HepG2 (cell line): ENCODE results near the gene SDC1. TPM values are rescaled to one million over a fixed set of nuclear protein-coding genes. Genes with fewer than 3 reads are reported as not detected.

Experiments used
- AKAP8 ChIP-seq: sonication (generic); formaldehyde crosslinking; IDR thresholded peaks from 2 replicates; pipeline ENCODE4 v1.5.1; 2020; ENCODE audit warnings: mild to moderate bottlenecking, missing genetic modification reagents
- BRD4 ChIP-seq: sonication (generic); formaldehyde crosslinking; IDR thresholded peaks from 2 replicates; pipeline ENCODE4 v1.4.0; 2020; ENCODE audit warnings: missing genetic modification reagents
- ESRRA ChIP-seq: sonication (generic); formaldehyde crosslinking; IDR thresholded peaks from 2 replicates; pipeline ENCODE4 v1.5.1; 2020; ENCODE audit warnings: mild to moderate bottlenecking, low read depth, missing genetic modification reagents
- ETV5 ChIP-seq: IDR thresholded peaks from 2 replicates; pipeline ENCODE4 v1.6.1; 2018; ENCODE audit warnings: missing biosample characterization, missing genetic modification reagents, inconsistent platforms, borderline replicate concordance
- HNF4A ChIP-seq: sonication (generic); formaldehyde crosslinking; IDR thresholded peaks from 2 replicates; pipeline ENCODE4 v1.4.0; 2020; ENCODE audit warnings: missing genetic modification reagents
- MAFG ChIP-seq: sonication (generic); formaldehyde crosslinking; IDR thresholded peaks from 2 replicates; pipeline ENCODE4 v1.5.1; 2020; ENCODE audit warnings: mild to moderate bottlenecking, missing genetic modification reagents
- MEF2D ChIP-seq: sonication (generic); formaldehyde crosslinking; IDR thresholded peaks from 2 replicates; pipeline ENCODE4 v1.5.1; 2020; ENCODE audit warnings: mild to moderate bottlenecking, missing genetic modification reagents
- REPIN1 ChIP-seq: sonication (generic); formaldehyde crosslinking; IDR thresholded peaks from 2 replicates; pipeline ENCODE4 v1.8.0; 2022; ENCODE audit warnings: missing genetic modification reagents, low read depth, mild to moderate bottlenecking, borderline replicate concordance
- SNAI1 ChIP-seq: sonication (generic); formaldehyde crosslinking; IDR thresholded peaks from 2 replicates; pipeline ENCODE4 v1.5.0; 2020; ENCODE audit warnings: mild to moderate bottlenecking, missing genetic modification reagents, borderline replicate concordance
- SOX6 ChIP-seq, 2 experiments: fragments of 450-650 bp in 1 of 2; sonication (generic) in 1 of 2; formaldehyde crosslinking in 1 of 2; IDR thresholded peaks; 2 replicates each; pipeline versions ENCODE4 v1.4.0 to v1.6.1; 2017 to 2020; ENCODE audit warnings: antibody characterized with exemption in 1 of 2, mild to moderate bottlenecking in 1 of 2, missing genetic modification reagents in 1 of 2
- SSRP1 ChIP-seq: IDR thresholded peaks from 2 replicates; pipeline ENCODE4 v1.6.1; 2016; ENCODE audit warnings: control low read depth
- TBX2 ChIP-seq: sonication (generic); formaldehyde crosslinking; IDR thresholded peaks from 2 replicates; pipeline ENCODE4 v1.5.0; 2020; ENCODE audit warnings: missing genetic modification reagents, mild to moderate bottlenecking, borderline replicate concordance
- ZBTB7A ChIP-seq: sonication (generic); formaldehyde crosslinking; IDR thresholded peaks from 2 replicates; pipeline ENCODE4 v1.8.0; 2022; ENCODE audit warnings: mild to moderate bottlenecking, missing genetic modification reagents
- ZNF143 ChIP-seq: sonication (generic); formaldehyde crosslinking; IDR thresholded peaks from 2 replicates; pipeline ENCODE4 v1.4.0; 2020; ENCODE audit warnings: missing genetic modification reagents
- ZNF264 ChIP-seq: sonication (generic); formaldehyde crosslinking; IDR thresholded peaks from 2 replicates; pipeline ENCODE4 v1.4.0; 2020; ENCODE audit warnings: missing genetic modification reagents
- ZNF556 ChIP-seq: sonication (generic); formaldehyde crosslinking; IDR thresholded peaks from 2 replicates; pipeline ENCODE4 v1.4.0; 2020; ENCODE audit warnings: mild to moderate bottlenecking, missing genetic modification reagents, borderline replicate concordance
- ZNF850 ChIP-seq: sonication (generic); formaldehyde crosslinking; conservative IDR thresholded peaks from 2 replicates; pipeline ENCODE4 v1.9.0; 2021; ENCODE audit warnings: mild to moderate bottlenecking, missing genetic modification reagents
- ZNF883 ChIP-seq: sonication (generic); formaldehyde crosslinking; IDR thresholded peaks from 2 replicates; pipeline ENCODE4 v1.5.1; 2020; ENCODE audit warnings: mild to moderate bottlenecking, missing genetic modification reagents; ENCODE audit errors: not compliant biosample characterization
- polyA plus RNA-seq, 8 experiments: library from polyadenylated mRNA; depleted of rRNA in 3 of 8; stranded (reverse) in 7 of 8; unstranded in 1 of 8; fragments of >200 nt; fragmentation: Illumina TruSeq in 4 of 8; extraction: Trizol in 4 of 8; gene quantifications; 2 replicates each; pipeline versions ENCODE4 v1.2.1 to v1.2.3, GENCODE V29; 2011 to 2016; ENCODE audit warnings: low read depth in 4 of 8, missing spikeins in 1 of 8, mixed read lengths in 1 of 8; ENCODE audit not compliant: insufficient read depth in 1 of 8
- total RNA-seq, 5 experiments: library from RNA; depleted of rRNA; stranded (reverse); fragments of >200 nt; fragmentation: Illumina TruSeq; extraction: Trizol; gene quantifications; 2 replicates each; pipeline ENCODE4 v1.2.3, GENCODE V29; 2016; ENCODE audit warnings: low read depth in 1 of 5
- TF ChIP-seq, protein P1 (sequence below): sonication (generic); formaldehyde crosslinking; IDR thresholded peaks from 2 replicates; pipeline ENCODE4 v1.4.0; 2020; ENCODE audit warnings: missing genetic modification reagents, borderline replicate concordance
- TF ChIP-seq, protein P2 (sequence below): IDR thresholded peaks from 2 replicates; pipeline ENCODE4 v1.6.1; 2016
- TF ChIP-seq, protein P3 (sequence below): IDR thresholded peaks from 2 replicates; pipeline ENCODE4 v1.6.1; 2016; ENCODE audit warnings: low read depth
- TF ChIP-seq, protein P4 (sequence below): IDR thresholded peaks from 2 replicates; pipeline ENCODE4 v1.6.1; 2016; ENCODE audit warnings: missing compliant biosample characterization, missing genetic modification reagents, borderline replicate concordance

Gene SDC1
- total and polyA plus RNA-seq, 2 of the 13 experiments (the other 11 are each of a cell fraction or from before 2014, with no cell fraction given), result 108 to 119 TPM

DNA sequence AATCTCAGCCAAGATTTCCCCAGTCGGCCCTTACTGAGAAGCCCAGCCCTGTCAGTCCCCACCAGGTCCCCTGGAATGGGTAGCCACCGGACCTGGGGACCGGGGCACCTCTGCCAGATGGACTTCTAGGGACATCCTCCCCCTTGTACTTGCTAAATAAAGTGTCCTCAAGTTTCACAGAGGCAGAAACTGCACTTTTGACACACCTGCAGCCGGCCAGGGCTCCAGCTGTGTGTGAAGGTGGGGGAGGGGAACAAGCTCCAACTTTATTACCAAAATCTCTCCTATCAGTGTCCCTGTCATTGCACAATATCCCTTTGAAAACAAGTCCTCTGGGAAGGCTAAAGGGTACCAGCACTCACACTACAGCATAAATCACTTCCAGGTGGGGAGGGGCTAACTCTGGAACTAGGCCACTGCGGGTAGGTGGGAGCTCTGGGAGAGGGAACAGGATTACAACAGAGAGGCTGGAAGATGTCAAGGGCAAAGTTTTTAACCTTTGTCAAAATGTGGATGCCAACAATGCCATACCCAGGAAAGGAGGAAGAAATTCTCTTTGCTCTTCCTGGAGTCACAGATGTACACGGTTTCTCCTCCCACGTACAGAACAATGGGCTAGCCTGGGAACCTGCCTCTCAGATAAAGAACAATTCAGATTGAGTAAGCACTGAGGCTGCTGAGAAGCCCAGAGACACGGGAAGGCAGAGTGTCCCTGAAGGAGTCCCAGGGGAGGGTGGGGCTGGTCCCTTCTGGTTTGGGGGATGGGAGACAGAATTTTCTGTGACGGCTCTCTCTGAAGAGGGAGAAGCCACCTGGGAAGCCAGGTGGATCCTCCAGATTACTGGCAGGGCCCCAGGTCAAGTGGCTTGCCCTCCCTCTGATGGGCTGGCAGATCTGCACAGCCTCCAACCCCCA lies 11.0 kb downstream of the SDC1 start (continued):
- TF ChIP-seq, protein P1, sequence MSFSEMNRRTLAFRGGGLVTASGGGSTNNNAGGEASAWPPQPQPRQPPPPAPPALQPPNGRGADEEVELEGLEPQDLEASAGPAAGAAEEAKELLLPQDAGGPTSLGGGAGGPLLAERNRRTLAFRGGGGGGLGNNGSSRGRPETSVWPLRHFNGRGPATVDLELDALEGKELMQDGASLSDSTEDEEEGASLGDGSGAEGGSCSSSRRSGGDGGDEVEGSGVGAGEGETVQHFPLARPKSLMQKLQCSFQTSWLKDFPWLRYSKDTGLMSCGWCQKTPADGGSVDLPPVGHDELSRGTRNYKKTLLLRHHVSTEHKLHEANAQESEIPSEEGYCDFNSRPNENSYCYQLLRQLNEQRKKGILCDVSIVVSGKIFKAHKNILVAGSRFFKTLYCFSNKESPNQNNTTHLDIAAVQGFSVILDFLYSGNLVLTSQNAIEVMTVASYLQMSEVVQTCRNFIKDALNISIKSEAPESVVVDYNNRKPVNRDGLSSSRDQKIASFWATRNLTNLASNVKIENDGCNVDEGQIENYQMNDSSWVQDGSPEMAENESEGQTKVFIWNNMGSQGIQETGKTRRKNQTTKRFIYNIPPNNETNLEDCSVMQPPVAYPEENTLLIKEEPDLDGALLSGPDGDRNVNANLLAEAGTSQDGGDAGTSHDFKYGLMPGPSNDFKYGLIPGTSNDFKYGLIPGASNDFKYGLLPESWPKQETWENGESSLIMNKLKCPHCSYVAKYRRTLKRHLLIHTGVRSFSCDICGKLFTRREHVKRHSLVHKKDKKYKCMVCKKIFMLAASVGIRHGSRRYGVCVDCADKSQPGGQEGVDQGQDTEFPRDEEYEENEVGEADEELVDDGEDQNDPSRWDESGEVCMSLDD (CRISPR knock-in tag), result 0 out of 2 replicates have a peak, but pooled peaks have one; percentile 41
- TF ChIP-seq ZBTB7A (CRISPR knock-in tag) (peak; percentile 64; the same call in 1 of the 2 replicates), ZNF850 (no peak), MAFG (no peak), ESRRA (peak; percentile 96), ZNF264 (CRISPR knock-in tag) (peak; percentile 86; the same call in 1 of the 2 replicates), SSRP1 (CRISPR knock-in tag) (no peak), HNF4A (CRISPR knock-in tag) (peak; percentile 79), BRD4 (0 out of 2 replicates have a peak, but pooled peaks have one; percentile 67), ZNF883 (peak; percentile 12), ZNF143 (peak; percentile 55; the same call in 1 of the 2 replicates), AKAP8 (peak; percentile 57; the same call in 1 of the 2 replicates), SOX6 (IDR thresholded peaks at IDR 0.05) (no peak), SOX6 (CRISPR knock-in tag; IDR thresholded peaks at IDR 0.05) (peak; percentile 93), ETV5 (CRISPR knock-in tag) (peak; percentile 68; the same call in 1 of the 2 replicates), SNAI1 (no peak), MEF2D (CRISPR knock-in tag) (peak; percentile 66; the same call in 1 of the 2 replicates), REPIN1 (peak; percentile 82), ZNF556 (CRISPR knock-in tag) (peak; percentile 82; the same call in 1 of the 2 replicates), TBX2 (CRISPR knock-in tag) (peak; percentile 86)
- TF ChIP-seq, protein P2, sequence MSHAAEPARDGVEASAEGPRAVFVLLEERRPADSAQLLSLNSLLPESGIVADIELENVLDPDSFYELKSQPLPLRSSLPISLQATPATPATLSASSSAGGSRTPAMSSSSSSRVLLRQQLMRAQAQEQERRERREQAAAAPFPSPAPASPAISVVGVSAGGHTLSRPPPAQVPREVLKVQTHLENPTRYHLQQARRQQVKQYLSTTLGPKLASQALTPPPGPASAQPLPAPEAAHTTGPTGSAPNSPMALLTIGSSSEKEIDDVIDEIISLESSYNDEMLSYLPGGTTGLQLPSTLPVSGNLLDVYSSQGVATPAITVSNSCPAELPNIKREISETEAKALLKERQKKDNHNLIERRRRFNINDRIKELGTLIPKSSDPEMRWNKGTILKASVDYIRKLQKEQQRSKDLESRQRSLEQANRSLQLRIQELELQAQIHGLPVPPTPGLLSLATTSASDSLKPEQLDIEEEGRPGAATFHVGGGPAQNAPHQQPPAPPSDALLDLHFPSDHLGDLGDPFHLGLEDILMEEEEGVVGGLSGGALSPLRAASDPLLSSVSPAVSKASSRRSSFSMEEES (CRISPR knock-in tag), result no peak
- TF ChIP-seq, protein P3, sequence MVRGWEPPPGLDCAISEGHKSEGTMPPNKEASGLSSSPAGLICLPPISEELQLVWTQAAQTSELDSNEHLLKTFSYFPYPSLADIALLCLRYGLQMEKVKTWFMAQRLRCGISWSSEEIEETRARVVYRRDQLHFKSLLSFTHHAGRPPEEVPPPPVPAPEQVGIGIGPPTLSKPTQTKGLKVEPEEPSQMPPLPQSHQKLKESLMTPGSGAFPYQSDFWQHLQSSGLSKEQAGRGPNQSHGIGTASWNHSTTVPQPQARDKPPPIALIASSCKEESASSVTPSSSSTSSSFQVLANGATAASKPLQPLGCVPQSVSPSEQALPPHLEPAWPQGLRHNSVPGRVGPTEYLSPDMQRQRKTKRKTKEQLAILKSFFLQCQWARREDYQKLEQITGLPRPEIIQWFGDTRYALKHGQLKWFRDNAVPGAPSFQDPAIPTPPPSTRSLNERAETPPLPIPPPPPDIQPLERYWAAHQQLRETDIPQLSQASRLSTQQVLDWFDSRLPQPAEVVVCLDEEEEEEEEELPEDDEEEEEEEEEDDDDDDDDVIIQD (CRISPR knock-in tag), result peak; percentile 79; the same call in 1 of the 2 replicates
- TF ChIP-seq, protein P4, sequence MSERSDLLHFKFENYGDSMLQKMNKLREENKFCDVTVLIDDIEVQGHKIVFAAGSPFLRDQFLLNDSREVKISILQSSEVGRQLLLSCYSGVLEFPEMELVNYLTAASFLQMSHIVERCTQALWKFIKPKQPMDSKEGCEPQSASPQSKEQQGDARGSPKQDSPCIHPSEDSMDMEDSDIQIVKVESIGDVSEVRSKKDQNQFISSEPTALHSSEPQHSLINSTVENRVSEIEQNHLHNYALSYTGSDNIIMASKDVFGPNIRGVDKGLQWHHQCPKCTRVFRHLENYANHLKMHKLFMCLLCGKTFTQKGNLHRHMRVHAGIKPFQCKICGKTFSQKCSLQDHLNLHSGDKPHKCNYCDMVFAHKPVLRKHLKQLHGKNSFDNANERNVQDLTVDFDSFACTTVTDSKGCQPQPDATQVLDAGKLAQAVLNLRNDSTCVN (CRISPR knock-in tag), result no peak
